ENCODE measurements around the gene MAPK1.

DNA sequence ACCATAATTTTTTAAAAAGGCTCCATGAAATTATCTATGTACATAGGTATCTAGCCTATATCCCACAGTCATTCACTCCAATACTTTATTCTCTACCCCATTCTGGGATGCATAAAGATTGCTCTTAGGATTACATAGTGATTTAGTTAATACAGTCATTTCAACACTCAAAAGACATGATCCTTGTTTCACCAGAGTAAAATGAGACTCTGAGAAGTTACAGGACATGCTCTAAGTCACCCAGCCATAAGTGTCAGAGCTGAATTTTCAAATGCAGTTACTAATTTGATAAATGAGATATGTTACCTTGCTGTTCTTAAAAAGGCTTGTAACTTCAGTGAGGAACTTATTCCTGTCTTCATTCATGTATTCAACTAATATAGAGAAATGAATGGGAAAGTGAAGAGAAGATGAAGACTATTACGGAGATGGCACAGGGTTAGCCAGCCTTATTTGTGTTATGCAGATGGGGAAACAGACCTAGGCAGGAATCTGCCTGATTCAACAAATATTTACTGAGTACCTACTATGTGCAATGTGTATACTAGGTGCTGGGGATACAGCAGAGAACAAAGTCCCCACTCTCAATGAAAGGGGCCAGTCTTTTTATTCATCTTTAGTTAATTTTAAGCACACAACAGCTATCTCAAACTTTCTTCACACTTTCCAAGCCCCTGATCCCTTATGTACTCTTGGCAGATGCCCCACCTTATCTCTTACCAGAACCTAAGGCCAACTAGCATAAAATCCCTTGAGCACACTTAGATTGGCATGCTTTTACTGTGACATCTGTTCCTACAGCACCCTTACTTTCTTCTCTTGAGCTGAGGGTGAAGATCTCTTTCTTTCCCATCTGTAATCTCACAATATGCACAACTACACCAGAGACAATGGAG lies 21.6 kb downstream of the MAPK1 start:
- TF ChIP-seq, protein P1, sequence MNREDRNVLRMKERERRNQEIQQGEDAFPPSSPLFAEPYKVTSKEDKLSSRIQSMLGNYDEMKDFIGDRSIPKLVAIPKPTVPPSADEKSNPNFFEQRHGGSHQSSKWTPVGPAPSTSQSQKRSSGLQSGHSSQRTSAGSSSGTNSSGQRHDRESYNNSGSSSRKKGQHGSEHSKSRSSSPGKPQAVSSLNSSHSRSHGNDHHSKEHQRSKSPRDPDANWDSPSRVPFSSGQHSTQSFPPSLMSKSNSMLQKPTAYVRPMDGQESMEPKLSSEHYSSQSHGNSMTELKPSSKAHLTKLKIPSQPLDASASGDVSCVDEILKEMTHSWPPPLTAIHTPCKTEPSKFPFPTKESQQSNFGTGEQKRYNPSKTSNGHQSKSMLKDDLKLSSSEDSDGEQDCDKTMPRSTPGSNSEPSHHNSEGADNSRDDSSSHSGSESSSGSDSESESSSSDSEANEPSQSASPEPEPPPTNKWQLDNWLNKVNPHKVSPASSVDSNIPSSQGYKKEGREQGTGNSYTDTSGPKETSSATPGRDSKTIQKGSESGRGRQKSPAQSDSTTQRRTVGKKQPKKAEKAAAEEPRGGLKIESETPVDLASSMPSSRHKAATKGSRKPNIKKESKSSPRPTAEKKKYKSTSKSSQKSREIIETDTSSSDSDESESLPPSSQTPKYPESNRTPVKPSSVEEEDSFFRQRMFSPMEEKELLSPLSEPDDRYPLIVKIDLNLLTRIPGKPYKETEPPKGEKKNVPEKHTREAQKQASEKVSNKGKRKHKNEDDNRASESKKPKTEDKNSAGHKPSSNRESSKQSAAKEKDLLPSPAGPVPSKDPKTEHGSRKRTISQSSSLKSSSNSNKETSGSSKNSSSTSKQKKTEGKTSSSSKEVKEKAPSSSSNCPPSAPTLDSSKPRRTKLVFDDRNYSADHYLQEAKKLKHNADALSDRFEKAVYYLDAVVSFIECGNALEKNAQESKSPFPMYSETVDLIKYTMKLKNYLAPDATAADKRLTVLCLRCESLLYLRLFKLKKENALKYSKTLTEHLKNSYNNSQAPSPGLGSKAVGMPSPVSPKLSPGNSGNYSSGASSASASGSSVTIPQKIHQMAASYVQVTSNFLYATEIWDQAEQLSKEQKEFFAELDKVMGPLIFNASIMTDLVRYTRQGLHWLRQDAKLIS (CRISPR knock-in tag; IDR thresholded peaks at IDR 0.05; ENCODE audit: borderline replicate concordance) = no peak
- TF ChIP-seq, protein P2, sequence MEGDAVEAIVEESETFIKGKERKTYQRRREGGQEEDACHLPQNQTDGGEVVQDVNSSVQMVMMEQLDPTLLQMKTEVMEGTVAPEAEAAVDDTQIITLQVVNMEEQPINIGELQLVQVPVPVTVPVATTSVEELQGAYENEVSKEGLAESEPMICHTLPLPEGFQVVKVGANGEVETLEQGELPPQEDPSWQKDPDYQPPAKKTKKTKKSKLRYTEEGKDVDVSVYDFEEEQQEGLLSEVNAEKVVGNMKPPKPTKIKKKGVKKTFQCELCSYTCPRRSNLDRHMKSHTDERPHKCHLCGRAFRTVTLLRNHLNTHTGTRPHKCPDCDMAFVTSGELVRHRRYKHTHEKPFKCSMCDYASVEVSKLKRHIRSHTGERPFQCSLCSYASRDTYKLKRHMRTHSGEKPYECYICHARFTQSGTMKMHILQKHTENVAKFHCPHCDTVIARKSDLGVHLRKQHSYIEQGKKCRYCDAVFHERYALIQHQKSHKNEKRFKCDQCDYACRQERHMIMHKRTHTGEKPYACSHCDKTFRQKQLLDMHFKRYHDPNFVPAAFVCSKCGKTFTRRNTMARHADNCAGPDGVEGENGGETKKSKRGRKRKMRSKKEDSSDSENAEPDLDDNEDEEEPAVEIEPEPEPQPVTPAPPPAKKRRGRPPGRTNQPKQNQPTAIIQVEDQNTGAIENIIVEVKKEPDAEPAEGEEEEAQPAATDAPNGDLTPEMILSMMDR (IDR thresholded peaks at IDR 0.05) = no peak
- no peak for TF ChIP-seq JUN (CRISPR knock-in tag; IDR thresholded peaks at IDR 0.05)
- TF ChIP-seq, protein P3, sequence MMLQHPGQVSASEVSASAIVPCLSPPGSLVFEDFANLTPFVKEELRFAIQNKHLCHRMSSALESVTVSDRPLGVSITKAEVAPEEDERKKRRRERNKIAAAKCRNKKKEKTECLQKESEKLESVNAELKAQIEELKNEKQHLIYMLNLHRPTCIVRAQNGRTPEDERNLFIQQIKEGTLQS (CRISPR knock-in tag; conservative IDR thresholded peaks at IDR 0.05) = no peak
- TF ChIP-seq, protein P4, sequence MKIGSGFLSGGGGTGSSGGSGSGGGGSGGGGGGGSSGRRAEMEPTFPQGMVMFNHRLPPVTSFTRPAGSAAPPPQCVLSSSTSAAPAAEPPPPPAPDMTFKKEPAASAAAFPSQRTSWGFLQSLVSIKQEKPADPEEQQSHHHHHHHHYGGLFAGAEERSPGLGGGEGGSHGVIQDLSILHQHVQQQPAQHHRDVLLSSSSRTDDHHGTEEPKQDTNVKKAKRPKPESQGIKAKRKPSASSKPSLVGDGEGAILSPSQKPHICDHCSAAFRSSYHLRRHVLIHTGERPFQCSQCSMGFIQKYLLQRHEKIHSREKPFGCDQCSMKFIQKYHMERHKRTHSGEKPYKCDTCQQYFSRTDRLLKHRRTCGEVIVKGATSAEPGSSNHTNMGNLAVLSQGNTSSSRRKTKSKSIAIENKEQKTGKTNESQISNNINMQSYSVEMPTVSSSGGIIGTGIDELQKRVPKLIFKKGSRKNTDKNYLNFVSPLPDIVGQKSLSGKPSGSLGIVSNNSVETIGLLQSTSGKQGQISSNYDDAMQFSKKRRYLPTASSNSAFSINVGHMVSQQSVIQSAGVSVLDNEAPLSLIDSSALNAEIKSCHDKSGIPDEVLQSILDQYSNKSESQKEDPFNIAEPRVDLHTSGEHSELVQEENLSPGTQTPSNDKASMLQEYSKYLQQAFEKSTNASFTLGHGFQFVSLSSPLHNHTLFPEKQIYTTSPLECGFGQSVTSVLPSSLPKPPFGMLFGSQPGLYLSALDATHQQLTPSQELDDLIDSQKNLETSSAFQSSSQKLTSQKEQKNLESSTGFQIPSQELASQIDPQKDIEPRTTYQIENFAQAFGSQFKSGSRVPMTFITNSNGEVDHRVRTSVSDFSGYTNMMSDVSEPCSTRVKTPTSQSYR (CRISPR knock-in tag; IDR thresholded peaks at IDR 0.05) = no peak
- no peak for TF ChIP-seq HMGA2 (CRISPR knock-in tag; IDR thresholded peaks at IDR 0.05)
